ENCODE measurements around the gene MAP3K13.

DNA sequence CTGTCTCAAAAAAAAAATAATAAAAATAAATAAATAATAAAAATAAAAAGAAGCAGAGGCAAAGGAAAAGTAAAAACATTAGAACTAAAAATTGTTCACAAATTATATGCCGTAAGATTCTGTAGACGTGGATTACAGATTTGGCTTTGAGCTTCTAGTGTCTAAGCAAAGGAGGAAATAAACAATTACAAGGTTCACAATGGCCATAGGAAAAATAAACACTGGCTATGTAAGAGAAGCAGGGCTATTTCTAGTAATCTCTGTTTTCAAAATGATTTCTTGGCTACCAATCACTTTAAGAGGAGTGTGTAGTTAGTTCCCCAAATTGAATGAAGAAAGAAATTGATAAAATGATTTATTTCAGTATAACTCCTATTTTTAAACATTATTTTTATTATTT, 81.4 kb downstream of the MAP3K13 start:
- TF ChIP-seq, protein P1, sequence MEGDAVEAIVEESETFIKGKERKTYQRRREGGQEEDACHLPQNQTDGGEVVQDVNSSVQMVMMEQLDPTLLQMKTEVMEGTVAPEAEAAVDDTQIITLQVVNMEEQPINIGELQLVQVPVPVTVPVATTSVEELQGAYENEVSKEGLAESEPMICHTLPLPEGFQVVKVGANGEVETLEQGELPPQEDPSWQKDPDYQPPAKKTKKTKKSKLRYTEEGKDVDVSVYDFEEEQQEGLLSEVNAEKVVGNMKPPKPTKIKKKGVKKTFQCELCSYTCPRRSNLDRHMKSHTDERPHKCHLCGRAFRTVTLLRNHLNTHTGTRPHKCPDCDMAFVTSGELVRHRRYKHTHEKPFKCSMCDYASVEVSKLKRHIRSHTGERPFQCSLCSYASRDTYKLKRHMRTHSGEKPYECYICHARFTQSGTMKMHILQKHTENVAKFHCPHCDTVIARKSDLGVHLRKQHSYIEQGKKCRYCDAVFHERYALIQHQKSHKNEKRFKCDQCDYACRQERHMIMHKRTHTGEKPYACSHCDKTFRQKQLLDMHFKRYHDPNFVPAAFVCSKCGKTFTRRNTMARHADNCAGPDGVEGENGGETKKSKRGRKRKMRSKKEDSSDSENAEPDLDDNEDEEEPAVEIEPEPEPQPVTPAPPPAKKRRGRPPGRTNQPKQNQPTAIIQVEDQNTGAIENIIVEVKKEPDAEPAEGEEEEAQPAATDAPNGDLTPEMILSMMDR (IDR thresholded peaks at IDR 0.05) = no peak
- no peak for TF ChIP-seq POLR2A (IDR thresholded peaks at IDR 0.05)

Measured in uterus (tissue), 2 donors.